Measurements from ENCODE around the gene RBM48.
"Not testable (repeated sequence)": the region's sequence is repeated elsewhere in the genome, so short reads cannot be mapped to it uniquely, and the experiment has no call there.

Gene RBM48

GRCh38 chr7:92528188-92528957, at the start of gene RBM48, which contains the start of gene PEX1:
RBM48 (plus strand) TSS chr7:92528795; CDS start chr7:92528814, 19 bp downstream.
PEX1 (minus strand) TSS chr7:92528520; CDS start chr7:92528435, 85 bp downstream.
- DNase-seq: peak; percentile 99

- DNase-seq: not testable (repeated sequence)
These were observed 49.4 kb upstream of the RBM48 start for GRCh38 chr7:92479146-92479545.

- DNase-seq: not testable (repeated sequence)
These were observed 45.0 kb upstream of the RBM48 start for GRCh38 chr7:92483624-92484023.

- not testable (repeated sequence) for DNase-seq
These were observed 44.4 kb upstream of the RBM48 start for GRCh38 chr7:92484226-92484625.

GRCh38 chr7:92485267-92485892, 43.2 kb upstream of the RBM48 start:
- no peak for DNase-seq

- DNase-seq: no peak
These were observed 42.6 kb upstream of the RBM48 start for GRCh38 chr7:92485974-92486373.

GRCh38 chr7:92487804-92488203, 40.8 kb upstream of the RBM48 start:
- DNase-seq: no peak

GRCh38 chr7:92489634-92490033, 39.0 kb upstream of the RBM48 start:
- no peak for DNase-seq

GRCh38 chr7:92496876-92497275, 31.7 kb upstream of the RBM48 start:
- no peak for DNase-seq

GRCh38 chr7:92498557-92498956, 30.0 kb upstream of the RBM48 start:
- no peak for DNase-seq

GRCh38 chr7:92503767-92504166, 24.8 kb upstream of the RBM48 start:
- DNase-seq: no peak

GRCh38 chr7:92504563-92504962, 24.0 kb upstream of the RBM48 start:
- DNase-seq: no peak

- DNase-seq: no peak
These were observed 22.2 kb upstream of the RBM48 start for GRCh38 chr7:92506363-92506762.

- no peak for DNase-seq
These were observed 19.6 kb upstream of the RBM48 start for GRCh38 chr7:92508946-92509345.

- DNase-seq: no peak
These were observed 15.3 kb upstream of the RBM48 start for GRCh38 chr7:92513167-92513902.

GRCh38 chr7:92517631-92518030, 11.0 kb upstream of the RBM48 start:
- DNase-seq: no peak

- no peak for DNase-seq
These were observed 8.6 kb upstream of the RBM48 start for GRCh38 chr7:92520024-92520423.

- DNase-seq: no peak
These were observed 5.5 kb upstream of the RBM48 start for GRCh38 chr7:92523110-92523509.

- DNase-seq: peak; percentile 38
These were observed 1.1 kb upstream of the RBM48 start for GRCh38 chr7:92527300-92528187.

- no peak for DNase-seq
These were observed 316 bp downstream of the RBM48 start for GRCh38 chr7:92528958-92529264.

GRCh38 chr7:92534572-92534971, 6.0 kb downstream of the RBM48 start:
- no peak for DNase-seq

GRCh38 chr7:92543542-92543941, 14.9 kb downstream of the RBM48 start:
- DNase-seq: not testable (repeated sequence)

- DNase-seq: not testable (repeated sequence)
These were observed 16.5 kb downstream of the RBM48 start for GRCh38 chr7:92545116-92545515.

Measured in NCI-H2029 (cell line).